Endothelial cell of umbilical vein (primary cell): ENCODE results near the gene KRTAP5-1. TPM values are rescaled to one million over a fixed set of nuclear protein-coding genes. Genes with fewer than 3 reads are reported as not detected.

Experiments
- BruUV-seq: library from RNA; stranded (reverse); fragments of 400-500 nt; replicated peaks from 2 replicates; lab custom pipeline; 2021; lab: Mats Ljungman, UMichigan
- CTCF ChIA-PET: fragments of 300-600, 350-600 bp; sonication (Branson Sonifier 250); formaldehyde crosslinking; loops from one replicate; lab custom pipeline; 2021; ENCODE audit warnings: antibody characterized with exemption, inconsistent platforms; lab: Charles Lee
- POLR2A ChIA-PET: fragments of 300-600, 350-600 bp; sonication (Branson Sonifier 250); formaldehyde crosslinking; loops from one replicate; lab custom pipeline; 2021; ENCODE audit warnings: antibody characterized with exemption, inconsistent platforms; lab: Charles Lee
- DNase-seq: peaks from one replicate; pipeline ENCODE4 v3.0.0-alpha.2; 2011; ENCODE audit warnings: low read depth, low spot score
- FAIRE-seq: peaks from 2 replicates; lab custom pipeline; 2011; peaks lifted over from hg19 to GRCh38; lab: Jason Lieb, UNC
- H2AFZ ChIP-seq: 2 replicates; pipeline ENCODE4 v1.6.0; 2012; ENCODE audit warnings: low read depth, low read length, control low read depth, inconsistent platforms
- H3K27ac ChIP-seq: 2 replicates; pipeline ENCODE4 v1.5.1; 2011; ENCODE audit warnings: low read depth, mild to moderate bottlenecking, control low read depth, low read length, moderate library complexity; ENCODE audit not compliant: insufficient read depth
- H3K27me3 ChIP-seq, 2 experiments: 2 replicates each; pipeline versions ENCODE4 v1.6.0 to v1.6.1; 2011; ENCODE audit warnings: low read length in 2 of 2, mixed read lengths in 1 of 2; ENCODE audit not compliant: control insufficient read depth in 2 of 2, insufficient read depth in 2 of 2
- H3K36me3 ChIP-seq, 2 experiments: 2 replicates in 1 of 2; 3 replicates in 1 of 2; pipeline ENCODE4 v1.5.1; 2011; ENCODE audit warnings: low read length in 2 of 2, mild to moderate bottlenecking in 1 of 2, moderate library complexity in 1 of 2; ENCODE audit not compliant: control insufficient read depth in 2 of 2, insufficient read depth in 2 of 2; ENCODE audit errors: extremely low read depth in 1 of 2
- H3K4me1 ChIP-seq: 3 replicates; pipeline ENCODE4 v1.5.1; 2011; ENCODE audit warnings: mild to moderate bottlenecking, low read length; ENCODE audit not compliant: control insufficient read depth, insufficient read depth; ENCODE audit errors: extremely low read depth
- H3K4me2 ChIP-seq: 2 replicates; pipeline ENCODE4 v1.6.1; 2011; ENCODE audit warnings: low read length, control low read depth, mixed read lengths; ENCODE audit not compliant: insufficient read depth
- H3K4me3 ChIP-seq, 3 experiments: fragments of 200-600 bp in 1 of 3; sonication (generic), shearing (Covaris generic) in 1 of 3; replicated peaks in 1 of 3; 2 replicates each; pipeline ENCODE4 v1.5.1; 2011 to 2016; ENCODE audit warnings: control low read depth in 3 of 3, low read length in 3 of 3, mild to moderate bottlenecking in 2 of 3, inconsistent platforms in 1 of 3, low read depth in 1 of 3, moderate library complexity in 1 of 3; ENCODE audit not compliant: insufficient read depth in 1 of 3
- H3K79me2 ChIP-seq: 2 replicates; pipeline ENCODE4 v1.6.0; 2012; ENCODE audit warnings: low read length, inconsistent platforms; ENCODE audit not compliant: control insufficient read depth, insufficient read depth
- H3K9ac ChIP-seq: replicated peaks from 2 replicates; pipeline ENCODE3; 2011; ENCODE audit warnings: low read length, control low read depth; ENCODE audit not compliant: insufficient read depth; ENCODE audit errors: extremely low read depth
- H3K9me1 ChIP-seq: replicated peaks from 3 replicates; pipeline ENCODE4 v1.6.0; 2011; ENCODE audit warnings: mild to moderate bottlenecking, low read length; ENCODE audit not compliant: control insufficient read depth, insufficient read depth; ENCODE audit errors: extremely low read depth
- H3K9me3 ChIP-seq: replicated peaks from 2 replicates; pipeline ENCODE4 v1.5.1; 2012; ENCODE audit warnings: low read length, inconsistent platforms; ENCODE audit not compliant: control insufficient read depth, insufficient read depth
- H4K20me1 ChIP-seq: replicated peaks from 2 replicates; pipeline ENCODE3; 2011; ENCODE audit warnings: mild to moderate bottlenecking, low read length; ENCODE audit not compliant: control insufficient read depth, insufficient read depth; ENCODE audit errors: extremely low read depth
- EZH2 ChIP-seq: IDR thresholded peaks from 2 replicates; pipeline ENCODE4 v1.6.1; 2012; ENCODE audit warnings: borderline replicate concordance, low read depth, mild to moderate bottlenecking, moderate library complexity, low read length, inconsistent platforms; ENCODE audit not compliant: severe bottlenecking
- FOS ChIP-seq: IDR thresholded peaks from 2 replicates; pipeline ENCODE4 v1.6.1; 2011; ENCODE audit warnings: mild to moderate bottlenecking, low read length, moderate library complexity, borderline replicate concordance; ENCODE audit not compliant: insufficient read depth
- GATA2 ChIP-seq: IDR thresholded peaks from 2 replicates; pipeline ENCODE4 v1.7.0; 2011; ENCODE audit warnings: low read depth, mild to moderate bottlenecking, moderate library complexity, mixed read lengths, low read length; ENCODE audit not compliant: insufficient read length, insufficient read depth
- JUN ChIP-seq: IDR thresholded peaks from 2 replicates; pipeline ENCODE4 v1.6.1; 2011; ENCODE audit warnings: borderline replicate concordance, low read depth; ENCODE audit not compliant: insufficient read length, insufficient read depth
- MAX ChIP-seq: IDR thresholded peaks from 2 replicates; pipeline ENCODE4 v1.6.1; 2011; ENCODE audit not compliant: insufficient read depth, insufficient read length
- MYC ChIP-seq: IDR thresholded peaks from one replicate; pipeline ENCODE4 v1.6.1; 2011; ENCODE audit warnings: mild to moderate bottlenecking, low read depth, low read length
- POLR2A ChIP-seq: IDR thresholded peaks from 2 replicates; pipeline ENCODE4 v1.6.1; 2012; ENCODE audit warnings: low read depth, mild to moderate bottlenecking, control low read depth, low read length
- POLR2AphosphoS5 ChIP-seq: IDR thresholded peaks from 2 replicates; pipeline ENCODE4 v1.6.1; 2012; ENCODE audit warnings: low read depth, mild to moderate bottlenecking, control low read depth, low read length, moderate library complexity; ENCODE audit not compliant: insufficient read depth
- dilution Hi-C: fragments of 300-500 bp; cut with MboI; formaldehyde crosslinking; loops from one replicate; pipeline ENCODE4 v1.15.0; 2019; ENCODE audit warnings: low sequenced_read_pairs; ENCODE audit not compliant: extremely low pct_ligation_motif_present
- intact Hi-C: fragments of 100-400 bp; cut with micrococcal nuclease; formaldehyde crosslinking; loops from one replicate; pipeline ENCODE4 v1.10.0; 2022
- polyA plus RNA-seq, 4 experiments: library from polyadenylated mRNA; depleted of rRNA in 3 of 4; stranded (reverse) in 3 of 4; unstranded in 1 of 4; fragments of >200 nt; gene quantifications; 2 replicates each; pipeline versions ENCODE4 v1.2.1 to v1.2.3, GENCODE V29; 2011 to 2012; ENCODE audit warnings: missing spikeins in 1 of 4
- total RNA-seq: library from RNA; stranded (reverse); gene quantifications from 2 replicates; pipeline ENCODE4 v1.2.3, GENCODE V29; 2021
- TF ChIP-seq, protein P1 (sequence below), 2 donors: IDR thresholded peaks; 1 replicate in 1 of 2; 2 replicates in 1 of 2; pipeline ENCODE4 v1.5.1; 2011; ENCODE audit warnings: low read length in 2 of 2, mild to moderate bottlenecking in 2 of 2, moderate library complexity in 2 of 2, control low read depth in 1 of 2, inconsistent platforms in 1 of 2, low read depth in 1 of 2; ENCODE audit not compliant: insufficient read depth in 1 of 2; ENCODE audit errors: extremely low read depth in 1 of 2

The KRTAP5-1 gene
- total and polyA plus RNA-seq, 2 donors (not counting 3 experiments of a cell fraction or from before 2014, with no cell fraction given), result not detected

DNA sequence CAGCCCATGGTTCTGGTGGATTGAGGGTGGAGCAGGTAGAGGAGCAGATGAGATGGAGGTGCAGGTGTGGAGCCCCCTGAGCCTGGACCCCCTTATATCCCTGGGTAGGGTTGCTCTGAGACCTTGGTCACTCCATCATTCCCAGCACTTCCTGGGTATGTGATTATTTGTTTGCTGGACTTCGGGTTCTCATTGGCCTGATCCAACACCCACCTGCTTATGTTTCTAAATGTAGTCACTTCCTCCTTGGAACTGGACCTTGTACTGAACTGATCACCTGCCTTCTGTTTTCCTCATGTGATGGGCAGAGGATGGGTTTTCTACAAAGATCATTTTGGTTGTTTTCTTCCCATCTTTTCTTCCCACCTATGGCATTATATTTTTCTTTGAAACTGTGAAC lies 37.0 kb upstream of the KRTAP5-1 start, which contains the start of gene KRTAP5-4:
Gene KRTAP5-4, minus strand, starts transcription at position 53 of the 400 bp plus-strand sequence. Its CDS starts 45 bp downstream, at position 8.
- Histone ChIP-seq H3K4me1 (no peaks in the 10 kb centered on the region), H3K4me3 (no peak within 1 kb of the TSS), H2AFZ (no peak within 1 kb of the TSS), H3K36me3 (no peaks in the 10 kb centered on the region), H3K9ac (no peak within 1 kb of the TSS), H3K9me1 (no peaks in the 10 kb centered on the region), H3K27me3 (no peaks in the 10 kb centered on the region), H4K20me1 (no peaks in the 10 kb centered on the region), H3K4me2 (no peak within 1 kb of the TSS), H3K79me2 (no peaks in the 10 kb centered on the region), H3K9me3 (no peaks in the 10 kb centered on the region), H3K27ac (no peak within 1 kb of the TSS)
- POLR2A ChIA-PET, result no interaction called here
- dilution Hi-C loops (no loop called here), intact Hi-C loops (no loop called here)
- no peak for DNase-seq
- no peak for TF ChIP-seq JUN
- no peak for TF ChIP-seq GATA2
- no peak for TF ChIP-seq FOS
- TF ChIP-seq POLR2AphosphoS5, result no peak
- no peak for TF ChIP-seq EZH2
- TF ChIP-seq POLR2A, result no peak
- TF ChIP-seq, protein P1, sequence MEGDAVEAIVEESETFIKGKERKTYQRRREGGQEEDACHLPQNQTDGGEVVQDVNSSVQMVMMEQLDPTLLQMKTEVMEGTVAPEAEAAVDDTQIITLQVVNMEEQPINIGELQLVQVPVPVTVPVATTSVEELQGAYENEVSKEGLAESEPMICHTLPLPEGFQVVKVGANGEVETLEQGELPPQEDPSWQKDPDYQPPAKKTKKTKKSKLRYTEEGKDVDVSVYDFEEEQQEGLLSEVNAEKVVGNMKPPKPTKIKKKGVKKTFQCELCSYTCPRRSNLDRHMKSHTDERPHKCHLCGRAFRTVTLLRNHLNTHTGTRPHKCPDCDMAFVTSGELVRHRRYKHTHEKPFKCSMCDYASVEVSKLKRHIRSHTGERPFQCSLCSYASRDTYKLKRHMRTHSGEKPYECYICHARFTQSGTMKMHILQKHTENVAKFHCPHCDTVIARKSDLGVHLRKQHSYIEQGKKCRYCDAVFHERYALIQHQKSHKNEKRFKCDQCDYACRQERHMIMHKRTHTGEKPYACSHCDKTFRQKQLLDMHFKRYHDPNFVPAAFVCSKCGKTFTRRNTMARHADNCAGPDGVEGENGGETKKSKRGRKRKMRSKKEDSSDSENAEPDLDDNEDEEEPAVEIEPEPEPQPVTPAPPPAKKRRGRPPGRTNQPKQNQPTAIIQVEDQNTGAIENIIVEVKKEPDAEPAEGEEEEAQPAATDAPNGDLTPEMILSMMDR (IDR thresholded peaks at IDR 0.05; ENCODE audit: extremely low read depth in 1 of 2, insufficient read depth in 1 of 2, low read depth in 1 of 2, low read length in 2 of 2), result no peak
- no peak for TF ChIP-seq MYC
- no peak for TF ChIP-seq MAX
- CTCF ChIA-PET, result interaction anchor here (1.1 to 2.4 kb wide), 2 partner anchors 27 to 47 kb away, joined by 3 to 7 read pairs; no protein-coding TSS in a partner anchor
- no TSS peak for BruUV-seq
- FAIRE-seq, result no peak
